Progenitor cell of endocrine pancreas (in vitro differentiated cells): Measurements from ENCODE around the gene CFAP58. TPM values are rescaled to one million over a fixed set of nuclear protein-coding genes. Genes with fewer than 3 reads are reported as not detected.

ENCODE experiments used
- DNase-seq: peaks from one replicate; pipeline ENCODE4 v3.0.0; 2021; ENCODE audit warnings: low spot score; ENCODE audit not compliant: unreplicated experiment
- H3K27ac Mint-ChIP-seq: 2 replicates; pipeline ENCODE4 v1.8.0; 2021; ENCODE audit warnings: mild to moderate bottlenecking, moderate library complexity, mixed read lengths
- H3K27me3 Mint-ChIP-seq: 2 replicates; pipeline ENCODE4 v1.8.0; 2021; ENCODE audit warnings: mixed read lengths
- H3K36me3 Mint-ChIP-seq: 2 replicates; pipeline ENCODE4 v1.8.0; 2022; ENCODE audit warnings: mixed read lengths; ENCODE audit not compliant: insufficient read depth
- H3K4me1 Mint-ChIP-seq: 2 replicates; pipeline ENCODE4 v1.8.0; 2021; ENCODE audit warnings: low read depth, mixed read lengths
- H3K4me3 Mint-ChIP-seq: 2 replicates; pipeline ENCODE4 v1.8.0; 2021; ENCODE audit warnings: low read depth, mild to moderate bottlenecking, moderate library complexity, mixed read lengths
- H3K9me3 Mint-ChIP-seq: 2 replicates; pipeline ENCODE4 v1.8.0; 2021; ENCODE audit warnings: low read depth, mixed read lengths
- CTCF ChIP-seq: fragments of 200-600 bp; sonication (generic); IDR thresholded peaks from one replicate; pipeline ENCODE4 v1.5.0; 2021; ENCODE audit warnings: antibody characterized with exemption, mild to moderate bottlenecking; ENCODE audit not compliant: unreplicated experiment
- total RNA-seq: library from RNA; stranded (reverse); gene quantifications from 2 replicates; pipeline ENCODE4 v1.2.1, GENCODE V29; 2021

The CFAP58 gene
- total RNA-seq, 1 donor from 2014 or later, result 0.24 TPM

- no peak for TF ChIP-seq CTCF
- DNase-seq, result no peak
- Mint-ChIP-seq H3K4me1 (no peaks in the 10 kb centered on the region), H3K27ac (no peak overlapping the region), H3K27me3 (no peaks in the 10 kb centered on the region), H3K4me3 (no peak overlapping the region), H3K36me3 (no peaks in the 10 kb centered on the region), H3K9me3 (peaks cover 4% of the 10 kb centered on the region)
Observed at GRCh38 chr10:104415526-104416165, 62.0 kb downstream of the CFAP58 start.

GRCh38 chr10:104416851-104417250, 63.2 kb downstream of the CFAP58 start:
- Mint-ChIP-seq H3K27ac (no peak overlapping the region), H3K4me1 (no peaks in the 10 kb centered on the region), H3K9me3 (no peaks in the 10 kb centered on the region), H3K36me3 (no peaks in the 10 kb centered on the region), H3K4me3 (no peak overlapping the region), H3K27me3 (no peaks in the 10 kb centered on the region)
- DNase-seq, result no peak
- TF ChIP-seq CTCF, result no peak

- no peaks in the 10 kb centered on the region for H3K36me3 Mint-ChIP-seq
- no peak overlapping the region for H3K4me3 Mint-ChIP-seq
- H3K9me3 Mint-ChIP-seq, result no peaks in the 10 kb centered on the region
- H3K27ac Mint-ChIP-seq, result no peak overlapping the region
- H3K4me1 Mint-ChIP-seq, result no peaks in the 10 kb centered on the region
- no peak for DNase-seq
- H3K27me3 Mint-ChIP-seq, result no peaks in the 10 kb centered on the region
- TF ChIP-seq CTCF, result no peak
Observed at GRCh38 chr10:104417637-104418292, 64.1 kb downstream of the CFAP58 start.

- no peaks in the 10 kb centered on the region for H3K4me1 Mint-ChIP-seq
- no peak for DNase-seq
- no peak for TF ChIP-seq CTCF
- H3K4me3 Mint-ChIP-seq, result no peak overlapping the region
- no peaks in the 10 kb centered on the region for H3K36me3 Mint-ChIP-seq
- no peak overlapping the region for H3K27ac Mint-ChIP-seq
- no peaks in the 10 kb centered on the region for H3K9me3 Mint-ChIP-seq
- no peaks in the 10 kb centered on the region for H3K27me3 Mint-ChIP-seq
Observed at GRCh38 chr10:104424719-104425118, 71.1 kb downstream of the CFAP58 start.

GRCh38 chr10:104427989-104428388, 74.4 kb downstream of the CFAP58 start:
- Mint-ChIP-seq H3K36me3 (no peaks in the 10 kb centered on the region), H3K4me3 (no peak overlapping the region), H3K27ac (no peak overlapping the region), H3K9me3 (no peaks in the 10 kb centered on the region), H3K27me3 (no peaks in the 10 kb centered on the region), H3K4me1 (no peaks in the 10 kb centered on the region)
- TF ChIP-seq CTCF, result no peak
- DNase-seq, result no peak
